ENCODE measurements around the gene PRPF40B.

PRPF40B gene

GRCh38 chr12:49687941-49688340 is 64.6 kb downstream of the PRPF40B start:
- no peak for DNase-seq (ENCODE audit: low read depth)

GRCh38 chr12:49689237-49689636 is 65.9 kb downstream of the PRPF40B start:
- DNase-seq (ENCODE audit: low read depth) = no peak

- no peak for DNase-seq (ENCODE audit: low read depth)
These were observed 66.4 kb downstream of the PRPF40B start for GRCh38 chr12:49689785-49690184.

GRCh38 chr12:49692851-49693250 is 69.5 kb downstream of the PRPF40B start:
- DNase-seq (ENCODE audit: low read depth) = no peak

GRCh38 chr12:49693931-49694444 is 70.6 kb downstream of the PRPF40B start:
- no peak for DNase-seq (ENCODE audit: low read depth)
